GM04504 (cell line): ENCODE results near the gene DIP2C.
"Not testable (repeated sequence)": the region's sequence is repeated elsewhere in the genome, so short reads cannot be mapped to it uniquely, and the experiment has no call there.

Experiments
- DNase-seq: peaks from one replicate; pipeline ENCODE4 v3.0.0-alpha.2; 2012; ENCODE audit warnings: low read depth

DIP2C gene

DNA sequence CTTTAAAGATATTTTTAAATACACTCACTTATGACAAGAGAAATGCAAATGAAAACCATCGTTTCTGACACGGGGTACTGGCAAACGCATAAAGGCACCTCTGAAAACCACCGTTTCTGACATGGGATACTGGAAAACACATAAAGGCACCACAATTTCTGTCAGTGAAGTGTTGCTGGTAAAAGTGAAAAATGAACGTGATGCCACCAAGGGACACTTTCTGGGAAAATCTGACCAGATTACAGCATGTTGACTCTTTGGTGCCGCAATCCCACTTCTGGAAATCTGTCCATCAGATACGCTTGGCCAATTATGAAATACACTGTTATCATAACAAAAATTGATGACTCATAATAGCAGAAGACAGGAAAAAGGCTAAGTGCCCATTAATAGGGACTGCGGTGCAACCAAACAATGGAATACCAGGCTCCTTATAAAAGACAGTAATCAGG, 422.5 kb downstream of the DIP2C start:
- DNase-seq = no peak

DNA sequence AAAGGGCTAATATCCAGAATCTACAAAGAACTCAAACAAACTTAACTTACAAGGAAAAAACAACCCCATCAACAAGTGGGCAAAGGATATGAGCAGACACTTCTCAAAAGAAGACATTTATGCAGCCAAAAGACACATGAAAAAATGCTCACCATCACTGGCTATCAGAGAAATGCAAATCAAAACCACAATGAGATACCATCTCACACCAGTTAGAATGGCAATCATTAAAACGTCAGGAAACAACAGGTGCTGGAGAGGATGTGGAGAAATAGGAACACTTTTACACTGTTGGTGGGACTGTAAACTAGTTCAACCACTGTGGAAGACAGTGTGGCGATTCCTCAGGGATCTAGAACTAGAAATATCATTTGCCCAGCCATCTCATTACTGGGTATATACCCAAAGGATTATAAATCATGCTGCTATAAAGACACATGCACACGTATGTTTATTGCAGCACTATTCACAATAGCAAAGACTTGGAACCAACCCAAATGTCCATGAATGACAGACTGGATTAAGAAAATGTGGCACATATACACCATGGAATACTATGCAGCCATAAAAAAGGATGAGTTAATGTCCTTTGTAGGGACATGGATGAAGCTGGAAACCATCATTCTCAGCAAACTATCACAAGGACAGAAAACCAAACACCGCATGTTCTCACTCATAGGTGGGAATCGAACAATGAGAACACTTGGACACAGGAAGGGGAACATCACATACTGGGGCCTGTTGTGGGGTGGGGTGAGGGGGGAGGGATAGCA, 423.5 kb downstream of the DIP2C start:
- not testable (repeated sequence) for DNase-seq

DNA sequence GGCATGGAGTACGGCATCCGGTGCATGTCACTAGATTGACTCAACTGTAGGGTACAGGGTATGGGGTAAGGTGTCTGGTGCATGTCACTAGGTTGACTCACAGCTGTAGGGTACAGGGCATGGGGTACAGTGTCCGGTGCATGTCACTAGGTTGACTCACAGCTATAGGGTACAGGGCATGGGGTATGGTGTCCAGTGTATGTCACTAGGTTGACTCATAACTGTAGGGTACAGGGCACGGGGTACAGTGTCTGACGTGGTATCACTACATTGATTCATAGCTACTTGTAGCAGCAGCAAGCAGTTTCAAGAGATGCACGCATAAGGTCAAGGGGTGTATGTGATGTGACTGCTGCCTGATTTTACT, 424.4 kb downstream of the DIP2C start:
- not testable (repeated sequence) for DNase-seq

DNA sequence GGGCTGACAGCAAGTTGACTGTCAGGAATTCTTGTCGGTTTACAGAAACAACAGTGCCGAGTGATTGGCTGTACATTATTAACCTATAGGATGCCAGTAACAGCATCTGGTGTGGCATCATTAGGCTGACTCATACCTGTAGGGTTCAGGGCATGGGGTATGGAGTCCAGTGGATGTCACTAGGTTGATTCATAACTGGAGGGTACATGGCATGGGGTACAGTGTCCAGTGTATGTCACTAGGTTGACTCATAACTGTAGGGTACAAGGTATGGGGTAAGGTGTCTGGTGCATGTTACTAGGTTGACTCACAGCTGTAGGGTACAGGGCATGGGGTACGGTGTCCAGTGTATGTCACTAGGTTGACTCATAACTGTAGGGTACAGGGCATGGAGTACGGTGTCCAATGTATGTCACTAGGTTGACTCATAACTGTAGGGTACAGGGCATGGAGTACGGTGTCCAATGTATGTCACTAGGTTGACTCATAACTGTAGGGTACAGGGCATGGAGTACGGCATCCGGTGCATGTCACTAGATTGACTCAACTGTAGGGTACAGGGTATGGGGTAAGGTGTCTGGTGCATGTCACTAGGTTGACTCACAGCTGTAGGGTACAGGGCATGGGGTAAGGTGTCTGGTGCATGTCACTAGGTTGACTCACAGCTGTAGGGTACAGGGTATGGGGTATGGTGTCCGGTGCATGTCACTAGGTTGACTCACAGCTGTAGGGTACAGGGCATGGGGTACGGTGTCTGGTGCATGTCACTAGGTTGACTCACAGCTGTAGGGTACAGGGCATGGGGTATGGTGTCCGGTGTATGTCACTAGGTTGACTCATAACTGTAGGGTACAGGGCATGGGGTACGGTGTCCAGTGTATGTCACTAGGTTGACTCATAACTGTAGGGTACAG, 425.1 kb downstream of the DIP2C start:
- DNase-seq = not testable (repeated sequence)

DNA sequence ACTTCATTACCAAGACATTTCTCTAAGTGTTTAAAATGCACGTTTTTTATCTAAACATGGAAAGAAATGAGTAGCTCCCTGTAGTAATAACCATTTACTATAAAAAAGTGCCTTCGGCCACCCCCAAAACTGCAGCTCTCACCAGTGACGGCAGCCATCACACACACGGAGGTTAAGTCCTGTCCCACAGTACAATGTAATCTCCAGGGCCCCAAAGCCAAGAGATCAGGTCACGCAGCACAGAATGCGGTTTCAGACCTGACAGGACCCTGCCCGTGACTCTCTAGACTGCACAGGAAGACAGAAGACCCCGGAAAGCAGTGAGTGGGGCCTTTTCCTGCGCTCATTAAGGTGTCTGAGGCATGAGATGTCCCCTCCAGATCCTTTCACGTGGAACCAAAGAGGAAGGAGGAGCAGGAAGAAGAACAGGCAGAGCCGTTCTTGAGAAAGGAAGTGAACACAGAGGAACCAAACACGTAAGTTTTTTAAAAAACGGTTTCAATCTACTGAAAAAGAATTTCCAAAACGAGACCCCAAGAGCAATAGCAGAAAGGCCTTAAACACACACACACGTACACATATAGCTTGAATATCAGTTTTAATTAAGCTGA, 428.5 kb downstream of the DIP2C start:
- no peak for DNase-seq

DNA sequence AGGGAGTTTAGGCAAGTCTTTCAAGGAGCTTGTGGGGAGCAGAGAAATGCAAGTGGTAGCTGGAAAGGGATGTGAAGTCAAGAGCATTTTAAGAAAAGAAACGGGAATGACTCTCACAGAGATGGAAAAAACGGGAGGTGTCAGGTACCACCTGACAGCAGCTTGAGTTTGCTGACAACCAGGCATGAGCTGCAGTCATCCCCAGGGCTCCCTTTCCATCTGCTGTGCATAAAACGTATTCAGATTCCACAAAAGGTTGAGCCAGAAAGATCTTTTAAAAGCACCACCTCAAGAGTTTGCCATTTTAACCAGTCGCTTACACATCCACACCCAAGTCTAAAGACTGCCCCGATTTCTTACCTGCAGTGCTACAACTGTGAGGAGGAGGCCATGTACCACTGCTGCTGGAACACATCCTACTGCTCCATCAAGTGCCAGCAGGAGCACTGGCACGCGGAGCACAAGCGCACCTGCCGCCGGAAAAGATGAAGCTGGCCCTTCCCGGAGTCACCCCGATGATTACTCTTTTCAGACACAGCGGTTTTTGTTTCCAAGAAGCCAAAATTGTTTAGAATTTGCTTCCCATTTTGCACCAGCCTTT, 437.4 kb downstream of the DIP2C start:
- DNase-seq = no peak

- no peak for DNase-seq
These were observed 441.2 kb downstream of the DIP2C start for GRCh38 chr10:248307-248706.

DNA sequence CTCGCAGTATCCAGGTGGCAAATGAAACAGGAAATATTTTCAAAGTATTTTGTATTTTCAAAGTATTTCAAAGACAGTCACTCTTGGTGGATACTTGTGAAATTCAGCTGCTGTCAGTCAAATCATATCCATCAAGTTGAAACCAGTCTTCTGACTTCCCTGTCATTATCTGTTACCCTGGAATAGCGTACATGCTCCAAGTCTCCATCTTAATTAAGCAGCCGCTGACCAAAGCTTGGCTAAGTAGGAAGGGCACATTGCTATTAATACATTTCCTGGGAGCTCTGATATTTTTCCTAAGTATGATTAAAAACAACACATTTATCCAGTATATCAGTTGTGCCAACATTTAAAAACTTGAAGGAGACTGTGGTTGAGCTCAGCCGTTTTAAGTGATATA, 442.0 kb downstream of the DIP2C start:
- DNase-seq = no peak

- DNase-seq = no peak
These were observed 443.0 kb downstream of the DIP2C start for GRCh38 chr10:246431-246830.

DNA sequence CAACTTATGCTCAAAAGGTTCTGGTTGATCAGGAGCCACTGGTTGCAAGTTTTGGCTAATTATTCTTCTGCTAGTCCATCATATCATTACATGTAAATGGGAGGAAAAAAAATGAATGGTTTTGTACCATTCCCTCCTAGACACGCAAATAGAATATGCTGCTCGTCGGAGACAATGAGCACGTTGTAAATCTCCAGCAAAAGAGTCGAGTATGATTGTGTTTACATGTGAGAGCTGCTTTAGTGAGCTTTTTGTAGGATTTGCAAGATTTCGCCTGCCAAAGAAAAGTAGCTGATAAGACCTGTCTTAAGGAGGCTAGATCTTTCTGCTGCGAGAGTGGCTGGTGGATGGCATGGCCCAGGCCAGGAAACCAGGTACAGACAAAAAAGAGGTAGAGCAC, 445.2 kb downstream of the DIP2C start:
- no peak for DNase-seq

- DNase-seq = no peak
These were observed 447.4 kb downstream of the DIP2C start for GRCh38 chr10:241966-242643.

DNA sequence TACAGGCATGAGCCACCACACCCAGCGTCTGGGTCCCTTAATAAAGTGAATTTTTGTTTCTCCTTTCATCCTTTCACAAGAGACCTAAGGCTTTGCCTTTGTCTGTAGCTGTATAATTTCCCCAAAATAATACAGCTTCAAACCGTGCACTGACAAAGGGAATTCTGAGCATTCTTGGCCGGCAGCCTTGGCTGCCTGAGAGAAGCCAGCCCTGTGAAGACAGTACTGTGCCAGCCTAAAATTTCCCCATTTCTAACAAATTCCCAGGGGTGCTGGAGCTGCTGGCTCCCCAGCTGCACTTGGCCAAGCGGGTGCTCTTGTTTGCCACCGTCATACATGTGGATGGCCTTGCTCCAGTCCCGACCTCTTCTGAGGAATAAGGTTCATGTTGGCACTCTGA, 448.0 kb downstream of the DIP2C start:
- DNase-seq = no peak

GRCh38 chr10:239109-239508, 450.4 kb downstream of the DIP2C start:
- DNase-seq = no peak

DNA sequence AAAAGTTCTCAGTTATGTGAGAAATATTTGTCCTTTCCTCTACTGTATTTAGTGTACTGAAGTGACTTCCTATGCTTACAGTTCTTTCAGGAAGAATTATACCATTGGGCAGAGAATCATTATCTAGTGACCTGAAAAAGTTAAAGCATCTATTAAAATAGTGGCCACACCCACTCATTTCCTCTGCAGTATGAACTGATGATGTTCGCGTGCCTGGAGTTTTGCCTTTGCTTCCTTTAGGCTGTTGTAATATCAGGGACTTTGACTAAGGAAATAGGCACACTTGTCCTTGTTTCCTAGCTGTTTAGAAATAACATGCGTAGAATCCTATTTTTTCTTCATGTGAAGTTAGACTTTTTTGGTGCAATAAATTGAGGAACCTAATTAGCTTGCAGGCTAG, 453.6 kb downstream of the DIP2C start:
- no peak for DNase-seq

GRCh38 chr10:234708-235406, 454.6 kb downstream of the DIP2C start:
- DNase-seq = no peak

DNA sequence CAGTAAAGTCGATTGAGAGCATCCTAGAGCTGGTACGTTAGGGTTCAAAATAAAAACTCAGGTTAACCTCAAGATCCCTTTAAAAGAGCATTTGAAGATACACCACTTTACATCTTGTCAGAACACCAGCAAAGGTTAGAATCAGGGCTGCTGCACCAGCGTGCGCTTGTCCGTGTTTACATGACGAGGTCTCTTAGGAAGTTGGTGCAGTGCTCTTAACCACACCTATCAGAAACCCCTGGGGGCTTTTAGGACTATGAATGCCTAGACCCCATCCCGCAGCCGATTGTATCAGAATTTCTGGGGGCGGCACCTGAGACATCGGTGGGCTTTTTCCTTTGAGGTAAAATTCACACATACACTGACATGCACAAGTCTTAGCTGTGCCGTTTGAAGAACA, 456.6 kb downstream of the DIP2C start:
- DNase-seq = no peak

DNA sequence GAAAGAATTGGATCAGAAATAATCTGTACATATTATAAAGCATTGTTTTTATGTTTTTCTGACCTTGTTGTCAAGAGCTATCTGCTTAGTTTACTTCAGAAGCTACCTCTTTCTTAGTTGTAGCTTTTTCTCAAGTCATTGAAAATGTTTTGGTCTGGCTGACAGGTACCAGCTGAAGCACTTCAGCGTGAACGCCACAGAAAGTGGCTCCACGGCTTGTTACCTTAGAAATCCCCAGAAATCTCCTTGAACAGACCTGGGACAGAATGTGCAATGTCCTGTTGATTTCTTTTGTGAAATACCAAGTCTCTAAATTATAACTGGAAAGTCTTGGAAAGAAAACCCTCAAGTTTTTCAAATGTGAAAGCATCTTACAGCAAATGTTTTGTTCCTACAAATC, 457.4 kb downstream of the DIP2C start:
- DNase-seq = no peak

GRCh38 chr10:230758-231157, 458.7 kb downstream of the DIP2C start:
- DNase-seq = no peak

DNA sequence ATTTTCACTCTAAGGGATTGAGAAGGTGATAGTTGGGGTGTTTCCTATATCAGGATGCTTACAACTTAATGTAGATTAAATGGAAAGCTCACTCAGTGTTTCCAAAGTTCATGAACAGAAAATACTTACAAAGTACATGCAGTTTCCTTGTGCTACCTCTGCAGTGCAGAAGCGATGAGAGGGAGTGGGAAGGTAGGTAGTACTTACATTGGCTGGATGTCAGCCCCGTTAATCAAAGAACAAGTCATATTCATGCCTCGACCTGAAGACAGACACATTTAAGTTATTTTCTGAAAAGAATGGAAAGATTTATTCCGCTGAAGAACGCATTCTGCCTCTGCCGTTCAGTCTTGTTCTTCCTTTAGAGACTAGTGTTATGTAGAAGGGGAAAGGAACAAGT, 461.1 kb downstream of the DIP2C start:
- DNase-seq = no peak

- DNase-seq = peak; percentile 38
These were observed 462.5 kb downstream of the DIP2C start for GRCh38 chr10:227014-227413.

DNA sequence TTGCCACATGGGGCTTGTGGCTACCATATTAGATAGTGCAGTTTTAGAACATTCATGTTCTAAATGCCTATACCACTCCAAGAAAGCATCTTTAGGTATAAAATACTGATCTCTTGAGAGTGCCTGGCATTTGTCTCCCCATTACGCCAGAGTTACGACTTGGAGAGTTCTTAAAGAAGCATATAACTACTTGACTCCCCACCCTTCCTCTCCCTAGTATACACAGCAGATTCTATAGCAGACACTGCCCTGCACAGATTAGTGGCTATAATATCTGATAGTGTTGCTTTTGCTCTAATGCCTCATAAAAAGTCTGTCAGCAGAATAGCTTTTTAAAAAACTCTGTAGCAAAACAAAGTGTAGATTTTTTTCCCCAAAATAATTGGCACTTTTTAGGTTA, 463.4 kb downstream of the DIP2C start:
- no peak for DNase-seq
